WTC11 (cell line): ENCODE data around the gene PPHLN1. TPM values are rescaled to one million over a fixed set of nuclear protein-coding genes. Genes with fewer than 3 reads are reported as not detected.

Experiments
- ATAC-seq: fragments of 200-7000 bp; cut with Tn5 transposase; 2 replicates; pipeline ENCODE4 v1.10.0; 2021; ENCODE audit warnings: mild to moderate bottlenecking, moderate library complexity
- CTCF ChIA-PET: fragments of 300-600 bp; sonication (Branson Sonifier 250); formaldehyde crosslinking; loops from one replicate; lab custom pipeline; 2021; ENCODE audit warnings: antibody characterized with exemption; lab: Charles Lee
- POLR2A ChIA-PET: fragments of 350-600 bp; sonication (Branson Sonifier 250); formaldehyde crosslinking; loops from one replicate; lab custom pipeline; 2021; ENCODE audit warnings: antibody characterized with exemption; lab: Charles Lee
- DNase-seq: peaks from one replicate; pipeline ENCODE4 v3.0.0; 2021; ENCODE audit warnings: low spot score
- H3K27ac Mint-ChIP-seq: 2 replicates; pipeline ENCODE4 v1.8.0; 2021; ENCODE audit warnings: mixed read lengths
- H3K27me3 Mint-ChIP-seq: 2 replicates; pipeline ENCODE4 v1.8.0; 2021; ENCODE audit warnings: low read depth, mild to moderate bottlenecking, moderate library complexity, mixed read lengths
- H3K36me3 Mint-ChIP-seq: 2 replicates; pipeline ENCODE4 v1.8.0; 2021; ENCODE audit warnings: mixed read lengths
- H3K4me1 Mint-ChIP-seq: 2 replicates; pipeline ENCODE4 v1.8.0; 2022; ENCODE audit warnings: mixed read lengths
- H3K4me3 Mint-ChIP-seq: 2 replicates; pipeline ENCODE4 v1.8.0; 2021; ENCODE audit warnings: mild to moderate bottlenecking, moderate library complexity, mixed read lengths
- H3K9me3 Mint-ChIP-seq: 2 replicates; pipeline ENCODE4 v1.8.0; 2021; ENCODE audit warnings: mixed read lengths
- AFF4 ChIP-seq: sonication (generic); formaldehyde crosslinking; IDR thresholded peaks from 2 replicates; pipeline ENCODE4 v1.8.1; 2023; ENCODE audit warnings: mild to moderate bottlenecking, missing genetic modification reagents, borderline replicate concordance
- ARID4B ChIP-seq: sonication (generic); formaldehyde crosslinking; IDR thresholded peaks from 2 replicates; pipeline ENCODE4 v1.8.0; 2023; ENCODE audit warnings: missing genetic modification reagents, mild to moderate bottlenecking, borderline replicate concordance
- ATF3 ChIP-seq: sonication (generic); formaldehyde crosslinking; conservative IDR thresholded peaks from 2 replicates; pipeline ENCODE4 v1.8.1; 2022; ENCODE audit warnings: mild to moderate bottlenecking, missing genetic modification reagents
- ATF6 ChIP-seq: sonication (generic); formaldehyde crosslinking; IDR thresholded peaks from 2 replicates; pipeline ENCODE4 v1.8.1; 2023; ENCODE audit warnings: mild to moderate bottlenecking, missing genetic modification reagents
- E2F4 ChIP-seq: sonication (generic); formaldehyde crosslinking; IDR thresholded peaks from 2 replicates; pipeline ENCODE4 v1.8.1; 2022; ENCODE audit warnings: low read depth, mild to moderate bottlenecking, moderate library complexity, missing genetic modification reagents, borderline replicate concordance
- ETV6 ChIP-seq: sonication (generic); formaldehyde crosslinking; IDR thresholded peaks from 2 replicates; pipeline ENCODE4 v1.8.1; 2022; ENCODE audit warnings: mild to moderate bottlenecking, missing genetic modification reagents
- FOXK1 ChIP-seq: sonication (generic); formaldehyde crosslinking; IDR thresholded peaks from 2 replicates; pipeline ENCODE4 v1.8.0; 2022; ENCODE audit warnings: mild to moderate bottlenecking, moderate library complexity, missing genetic modification reagents
- FOXP4 ChIP-seq: sonication (generic); formaldehyde crosslinking; IDR thresholded peaks from 2 replicates; pipeline ENCODE4 v1.8.0; 2022; ENCODE audit warnings: mild to moderate bottlenecking, missing genetic modification reagents
- HMGA2 ChIP-seq: fragments of 250-450 bp; sonication (Bioruptor Pico); IDR thresholded peaks from 2 replicates; pipeline ENCODE4 v1.4.0; 2021; ENCODE audit warnings: mild to moderate bottlenecking, moderate library complexity
- STAT6 ChIP-seq: sonication (generic); formaldehyde crosslinking; conservative IDR thresholded peaks from 2 replicates; pipeline ENCODE4 v1.8.1; 2023; ENCODE audit warnings: mild to moderate bottlenecking, low read depth, missing genetic modification reagents, moderate library complexity
- USF2 ChIP-seq: sonication (generic); formaldehyde crosslinking; IDR thresholded peaks from 2 replicates; pipeline ENCODE4 v1.8.1; 2023; ENCODE audit warnings: mild to moderate bottlenecking, missing genetic modification reagents, moderate library complexity
- ZMAT4 ChIP-seq: fragments of 250-450 bp; sonication (Bioruptor Pico); IDR thresholded peaks from 2 replicates; pipeline ENCODE4 v1.9.0; 2021; ENCODE audit warnings: mild to moderate bottlenecking
- total RNA-seq: library from RNA; stranded (reverse); gene quantifications from 3 replicates; pipeline ENCODE4 v1.2.3, GENCODE V29; 2021

Gene PPHLN1
- total RNA-seq, 1 experiment from 2014 or later, result 61.1 TPM

- TF ChIP-seq STAT6 (CRISPR knock-in tag) (no peak), E2F4 (CRISPR knock-in tag) (no peak), USF2 (CRISPR knock-in tag) (no peak), ZMAT4 (CRISPR knock-in tag) (no peak), AFF4 (CRISPR knock-in tag) (no peak), FOXK1 (peak; percentile 60; the same call in 1 of the 2 replicates), ATF6 (CRISPR knock-in tag) (no peak), HMGA2 (CRISPR knock-in tag) (no peak)
Measured at GRCh38 chr12:42325653-42326474, at the start of gene PPHLN1, which contains the start of gene ZCRB1 (continued).

- Mint-ChIP-seq H3K27me3 (no peaks in the 10 kb centered on the region; the same call in 1 of the 2 replicates), H3K36me3 (no peaks in the 10 kb centered on the region; the same call in none of the 2 replicates), H3K4me3 (no peak overlapping the region), H3K27ac (no peak overlapping the region), H3K9me3 (peaks cover 12% of the 10 kb centered on the region), H3K4me1 (peaks cover 2% of the 10 kb centered on the region; the same call in 1 of the 2 replicates)
- DNase-seq, result no peak
- POLR2A ChIA-PET, result no interaction called here
- ATAC-seq, result no peak
- CTCF ChIA-PET, result no interaction called here
- TF ChIP-seq ETV6 (CRISPR knock-in tag) (no peak), ATF3 (CRISPR knock-in tag) (no peak), FOXP4 (no peak), ARID4B (CRISPR knock-in tag) (no peak)
Measured at GRCh38 chr12:42277396-42278127, 48.4 kb upstream of the PPHLN1 start.
